PC-3 (cell line): ENCODE results near the gene ACSS3.

ENCODE experiments used
- CTCF ChIP-seq: fragments of 300-600 bp; sonication (generic); conservative IDR thresholded peaks from 2 replicates; pipeline ENCODE4 v1.5.1; 2017; ENCODE audit warnings: antibody characterized with exemption, low read depth, mild to moderate bottlenecking, low read length
- EZH2 ChIP-seq: fragments of 300-600 bp; sonication (generic); IDR thresholded peaks from one replicate; pipeline ENCODE4 v1.6.1; 2017; ENCODE audit warnings: antibody characterized with exemption, mild to moderate bottlenecking, low read length; ENCODE audit not compliant: unreplicated experiment
- EZH2phosphoT487 ChIP-seq: fragments of 300-600 bp; sonication (generic); IDR thresholded peaks from 2 replicates; pipeline ENCODE4 v1.6.1; 2018; ENCODE audit warnings: mild to moderate bottlenecking, antibody characterized with exemption, low read length, borderline replicate concordance

- TF ChIP-seq CTCF = no peak
- TF ChIP-seq EZH2 = no peak
- no peak for TF ChIP-seq EZH2phosphoT487
These were observed 145.1 kb downstream of the ACSS3 start for GRCh38 chr12:81222846-81223592.
